HuH-7.5 (cell line): ENCODE results near the gene SMAP1.
"Not testable (repeated sequence)": the region's sequence is repeated elsewhere in the genome, so short reads cannot be mapped to it uniquely, and the experiment has no call there.

ENCODE experiments used
- DNase-seq: peaks from one replicate; pipeline ENCODE4 v3.0.0; 2011; ENCODE audit warnings: low spot score

Gene SMAP1

DNA sequence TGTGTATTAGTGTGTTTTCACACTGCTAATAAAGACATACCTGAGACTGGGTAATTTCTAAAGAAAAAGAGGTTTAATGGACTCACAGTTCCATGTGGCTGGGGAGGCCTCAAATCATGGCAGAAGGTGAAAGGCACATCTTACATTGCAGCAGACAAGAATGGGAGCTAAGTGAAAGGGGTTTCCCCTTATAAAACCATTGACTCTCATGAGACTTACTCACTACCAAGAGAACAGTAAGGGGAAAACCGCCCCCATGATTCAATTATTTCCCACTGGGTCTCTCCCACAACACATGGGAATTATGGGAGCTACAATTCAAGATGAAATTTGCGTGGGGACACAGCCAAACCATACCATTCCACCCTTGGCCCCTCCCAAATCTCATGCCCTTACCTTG is 73.1 kb downstream of the SMAP1 start:
- not testable (repeated sequence) for DNase-seq

DNA sequence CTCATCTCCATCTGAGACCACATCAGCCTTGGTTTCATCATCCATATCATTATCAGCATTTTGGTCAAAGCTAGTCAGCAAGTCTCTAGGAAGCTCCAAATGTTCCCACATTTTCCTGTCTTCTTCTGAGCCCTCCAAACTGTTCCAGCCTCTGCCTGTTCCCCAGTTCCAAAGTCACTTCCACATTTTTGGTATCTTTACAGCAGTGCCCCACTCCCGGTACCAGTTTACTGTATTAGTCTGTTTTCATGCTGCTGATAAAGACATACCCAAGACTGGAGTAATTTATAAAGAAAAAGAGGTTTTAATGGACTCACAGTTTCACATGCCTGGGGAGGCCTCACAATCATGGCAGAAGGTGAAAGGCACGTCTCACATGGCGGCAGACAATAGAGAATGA is 74.8 kb downstream of the SMAP1 start:
- DNase-seq = not testable (repeated sequence)

GRCh38 chr6:70753870-70754380 is 86.2 kb downstream of the SMAP1 start:
- no peak for DNase-seq

DNA sequence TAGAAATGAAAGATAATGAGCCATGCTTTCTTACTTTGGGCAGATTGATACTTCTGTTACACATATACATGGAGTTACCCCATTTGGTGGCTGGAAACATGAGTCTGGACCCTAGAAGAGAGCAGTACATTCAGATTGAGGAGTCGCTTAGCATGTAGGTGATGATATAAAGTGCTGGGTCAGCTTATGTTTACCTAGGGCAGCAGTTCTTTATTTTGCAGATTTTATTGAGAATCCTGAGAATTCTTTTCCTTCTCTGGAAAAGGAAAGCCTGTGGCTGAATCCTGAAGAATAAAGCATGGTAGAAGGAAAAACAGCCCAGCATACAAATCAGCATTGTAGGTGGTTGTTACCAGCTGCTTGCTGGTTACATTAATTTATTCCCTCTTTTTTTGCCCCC is 91.2 kb downstream of the SMAP1 start:
- no peak for DNase-seq

DNA sequence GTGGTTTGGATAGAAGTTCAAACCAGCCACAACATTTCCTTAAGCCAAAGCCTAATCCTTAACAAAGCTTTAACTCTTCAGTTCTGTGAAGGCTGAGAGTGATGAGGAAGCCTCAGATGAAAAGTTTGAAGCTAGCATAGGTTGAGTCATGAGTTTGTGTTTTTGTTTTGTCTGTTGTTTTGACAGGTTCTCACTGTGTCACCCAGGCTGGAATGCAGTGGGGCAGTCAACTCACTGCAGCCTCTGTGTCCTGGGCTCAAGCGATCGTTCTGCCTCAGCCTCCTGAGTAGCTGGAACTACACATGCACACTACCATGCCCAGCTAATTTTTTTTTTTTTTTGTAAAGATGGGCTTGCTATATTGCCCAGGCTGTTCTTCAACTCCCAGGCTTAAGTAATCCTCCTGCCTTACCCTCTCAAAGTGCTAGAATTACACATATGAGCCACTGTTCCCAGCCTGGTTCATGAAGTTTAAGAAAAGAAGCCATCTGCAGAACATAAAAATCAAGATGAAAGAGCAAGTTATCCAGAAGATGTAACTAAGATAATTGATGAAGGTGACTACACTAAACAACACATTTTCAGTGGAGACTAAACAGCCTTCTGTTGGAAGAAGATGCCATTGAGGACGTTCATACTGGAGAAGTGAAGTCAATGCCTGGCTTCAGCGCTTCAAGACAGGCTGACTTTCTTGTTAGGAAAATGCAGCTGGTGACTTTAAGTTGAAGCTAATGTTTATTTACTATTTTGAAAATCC is 96.2 kb downstream of the SMAP1 start:
- no peak for DNase-seq

DNA sequence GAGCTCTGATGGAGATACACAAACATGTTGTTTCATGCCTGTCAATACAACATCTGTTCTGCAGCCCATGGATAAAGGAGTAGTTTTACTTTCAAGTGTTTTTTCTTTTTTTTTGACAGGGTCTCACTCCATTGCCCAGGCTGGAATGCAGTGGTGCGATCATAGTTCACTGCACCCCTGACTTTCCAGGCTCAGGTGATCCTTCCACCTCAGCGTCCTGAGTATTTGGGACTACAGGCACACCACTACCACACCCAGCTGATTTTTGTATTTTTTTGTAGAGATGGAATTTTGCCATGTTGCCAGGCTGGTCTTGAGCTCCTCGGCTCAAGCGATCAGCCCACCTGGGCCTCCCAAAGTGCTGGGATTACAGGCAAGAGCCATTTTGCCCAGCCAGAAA is 97.0 kb downstream of the SMAP1 start:
- no peak for DNase-seq

GRCh38 chr6:70771351-70771750 is 103.7 kb downstream of the SMAP1 start:
- DNase-seq = not testable (repeated sequence)

GRCh38 chr6:70779934-70780333 is 112.3 kb downstream of the SMAP1 start:
- no peak for DNase-seq

- DNase-seq = no peak
Measured at GRCh38 chr6:70790483-70791224, 123.0 kb downstream of the SMAP1 start.

DNA sequence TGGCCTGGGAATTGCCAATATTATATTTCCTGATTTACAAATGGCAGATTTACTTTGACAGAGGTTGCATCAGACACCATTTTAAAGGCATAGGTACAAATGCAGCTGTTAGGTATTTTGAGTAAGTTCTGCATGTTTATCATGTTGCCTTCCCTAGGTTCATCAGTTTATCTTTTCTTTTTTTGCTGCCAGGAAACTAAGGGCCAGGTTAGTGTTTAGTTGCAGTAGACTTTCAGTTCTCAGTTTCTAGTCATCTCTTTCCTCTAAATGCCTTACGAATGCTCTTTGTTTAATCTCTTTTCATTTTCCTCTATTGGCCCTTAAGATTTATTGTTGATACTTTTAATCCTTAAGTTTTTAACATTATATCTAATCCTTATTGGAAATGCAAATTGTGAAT is 129.9 kb downstream of the SMAP1 start:
- no peak for DNase-seq

GRCh38 chr6:70806086-70806485 is 138.4 kb downstream of the SMAP1 start:
- DNase-seq = no peak

DNA sequence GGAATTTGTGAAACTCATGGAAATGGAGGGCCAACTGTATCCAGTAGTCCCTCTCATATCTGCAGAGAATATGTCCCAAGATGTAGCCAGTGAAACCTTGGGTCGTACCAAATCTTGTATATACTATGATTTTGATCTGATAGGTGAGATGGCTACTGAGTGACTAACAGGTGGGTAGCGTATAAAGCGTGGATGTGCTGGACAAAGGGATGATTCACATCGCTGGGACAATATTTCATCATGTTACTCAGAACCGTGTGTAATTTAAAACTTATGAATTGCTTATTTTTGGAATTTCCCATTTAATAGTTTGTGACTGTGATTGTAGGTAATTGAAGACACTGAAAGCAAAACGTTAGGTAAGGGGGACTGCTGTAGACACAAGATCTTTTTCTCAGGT is 144.1 kb downstream of the SMAP1 start:
- DNase-seq = no peak

DNA sequence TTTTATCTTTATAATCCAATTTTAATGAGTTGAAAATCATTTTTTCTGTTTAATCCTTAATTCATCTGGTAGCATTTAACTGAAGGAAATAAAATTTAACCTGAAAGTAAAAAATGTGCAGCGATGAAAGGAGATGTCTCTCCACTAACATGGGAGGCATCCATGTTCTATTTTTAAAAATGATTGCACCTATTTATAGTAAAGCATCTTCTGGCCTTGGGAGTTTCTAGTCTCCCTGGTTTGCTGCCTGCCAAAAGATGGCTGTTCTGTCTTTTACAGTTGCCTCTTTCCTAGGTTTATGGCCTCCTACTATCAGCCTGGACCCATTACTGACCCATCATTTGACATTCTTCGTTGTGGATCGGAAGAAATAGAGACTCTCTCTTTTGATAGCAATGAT is 146.2 kb downstream of the SMAP1 start:
- no peak for DNase-seq

- no peak for DNase-seq
Measured at GRCh38 chr6:70819646-70820045, 152.0 kb downstream of the SMAP1 start.

DNA sequence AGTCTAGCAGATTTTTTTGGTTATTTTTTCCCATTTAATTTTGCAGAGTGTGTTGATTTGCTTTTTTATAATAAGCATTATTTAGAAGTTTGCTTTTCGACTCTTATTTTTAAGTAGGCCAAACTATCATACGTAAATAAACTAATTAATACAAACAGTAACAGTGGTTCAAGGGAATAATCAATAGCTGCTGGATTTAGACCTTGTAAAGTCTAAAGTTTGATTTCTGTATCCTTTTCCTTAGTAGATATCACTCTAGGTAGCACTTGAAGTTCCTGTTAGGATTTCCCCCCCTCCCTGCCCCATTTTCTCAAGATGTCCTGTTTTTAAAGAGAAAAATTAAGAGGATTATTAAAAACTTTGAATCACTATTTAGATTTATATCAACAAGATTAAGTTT is 153.1 kb downstream of the SMAP1 start:
- no peak for DNase-seq

- no peak for DNase-seq
Measured at GRCh38 chr6:70821751-70822150, 154.1 kb downstream of the SMAP1 start.

GRCh38 chr6:70823651-70824050 is 156.0 kb downstream of the SMAP1 start:
- no peak for DNase-seq

DNA sequence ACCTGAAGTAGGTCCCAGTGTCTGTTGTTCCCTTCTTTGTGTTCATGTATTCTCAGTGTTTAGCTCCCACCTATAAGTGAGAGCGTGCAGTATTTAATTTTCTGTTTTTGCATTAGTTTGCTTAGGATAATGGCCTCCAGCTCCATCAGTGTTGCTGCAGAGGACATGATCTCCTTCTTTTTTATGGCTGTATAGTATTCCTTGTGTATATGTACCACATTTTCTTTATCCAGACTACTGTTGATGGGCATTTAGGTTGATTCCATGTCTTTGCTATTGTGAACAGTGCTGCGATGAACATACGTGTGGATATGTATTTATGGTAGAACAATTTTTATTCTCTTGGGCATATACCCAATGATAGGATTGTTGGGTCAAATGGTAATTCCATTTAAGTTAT is 163.7 kb downstream of the SMAP1 start:
- DNase-seq = no peak

DNA sequence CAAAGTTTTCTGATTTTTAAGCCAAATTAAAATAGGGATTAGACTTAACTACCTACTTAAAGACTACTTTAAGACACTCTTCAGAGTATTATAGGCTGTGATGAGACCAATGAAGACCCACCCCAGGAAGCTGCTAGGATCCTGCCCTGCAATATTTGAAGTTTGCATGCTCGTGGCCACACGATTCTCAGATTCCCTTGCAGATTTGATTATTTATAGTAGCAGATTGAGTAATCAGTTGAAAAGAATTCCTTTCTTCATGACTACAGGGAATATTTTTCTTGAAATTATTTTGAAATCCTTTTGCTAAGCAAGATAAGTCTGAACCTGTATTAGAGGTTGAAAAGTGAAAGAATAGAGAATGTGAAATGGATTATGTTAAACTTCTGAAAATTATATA is 166.8 kb downstream of the SMAP1 start:
- DNase-seq = no peak

- DNase-seq = no peak
Measured at GRCh38 chr6:70838907-70839285, 171.2 kb downstream of the SMAP1 start.

- DNase-seq = no peak
Measured at GRCh38 chr6:70839286-70840266, 171.9 kb downstream of the SMAP1 start.

- DNase-seq = no peak
Measured at GRCh38 chr6:70841112-70841511, 173.4 kb downstream of the SMAP1 start.
